HEK293 (cell line): Measurements from ENCODE around the gene CD207.

Experiments
- CTCF ChIA-PET: fragments of 350-600 bp; formaldehyde crosslinking; extraction: SDS; loops from one replicate; lab custom pipeline; 2021; ENCODE audit warnings: antibody characterized with exemption; lab: Yijun Ruan, JAX
- POLR2A ChIA-PET: fragments of 300-600 bp; formaldehyde crosslinking; extraction: SDS; loops from one replicate; lab custom pipeline; 2020; ENCODE audit warnings: antibody characterized with exemption, inconsistent platforms; lab: Yijun Ruan, JAX
- H3K27ac ChIP-seq: fragments of 200-500 bp; sonication (Bioruptor generic); 2 replicates; pipeline ENCODE4 v1.5.1; 2014; ENCODE audit warnings: low read depth, low read length, control low read depth, inconsistent platforms; ENCODE audit errors: extremely low read depth
- H3K36me3 ChIP-seq, 2 experiments: fragments of 200-500 bp in 1 of 2; sonication (Bioruptor generic) in 1 of 2; 1 replicate in 1 of 2; 2 replicates in 1 of 2; pipeline ENCODE4 v1.5.1; 2014 to 2017; ENCODE audit warnings: inconsistent platforms in 2 of 2, low read length in 2 of 2; ENCODE audit not compliant: control insufficient read depth in 2 of 2, insufficient read depth in 1 of 2
- H3K4me1 ChIP-seq: fragments of 200-500 bp; sonication (Bioruptor generic); 2 replicates; pipeline ENCODE4 v1.5.1; 2014; ENCODE audit warnings: mild to moderate bottlenecking, low read length, inconsistent platforms; ENCODE audit not compliant: control insufficient read depth, insufficient read depth
- H3K4me3 ChIP-seq: 2 replicates; pipeline ENCODE4 v1.5.1; 2011; ENCODE audit warnings: low read depth, mild to moderate bottlenecking, control low read depth, low read length, moderate library complexity
- H3K9me3 ChIP-seq: fragments of 200-500 bp; sonication (Bioruptor generic); 2 replicates; pipeline ENCODE4 v1.5.1; 2014; ENCODE audit warnings: low read depth, low read length, inconsistent platforms; ENCODE audit not compliant: control insufficient read depth, insufficient read depth
- TRIM28 ChIP-seq: IDR thresholded peaks from 2 replicates; pipeline ENCODE4 v1.6.1; 2011; ENCODE audit warnings: low read length, control low read depth, borderline replicate concordance
- ZBTB26 ChIP-seq: fragments of 450-650 bp; formaldehyde crosslinking; optimal IDR thresholded peaks from 2 replicates; pipeline ENCODE3; 2016; ENCODE audit warnings: missing biosample characterization, mild to moderate bottlenecking, missing genetic modification characterization
- ZBTB48 ChIP-seq: fragments of 450-650 bp; formaldehyde crosslinking; IDR thresholded peaks from 2 replicates; pipeline ENCODE4 v1.5.1; 2016; ENCODE audit warnings: missing biosample characterization, missing genetic modification characterization
- ZNF146 ChIP-seq: fragments of 450-650 bp; formaldehyde crosslinking; IDR thresholded peaks from 2 replicates; pipeline ENCODE4 v1.5.1; 2016; ENCODE audit warnings: missing biosample characterization, missing genetic modification characterization
- ZNF155 ChIP-seq: fragments of 450-650 bp; formaldehyde crosslinking; IDR thresholded peaks from 2 replicates; pipeline ENCODE4 v1.5.1; 2016; ENCODE audit warnings: missing biosample characterization, missing genetic modification characterization
- TF ChIP-seq, protein P1 (sequence below): fragments of 450-650 bp; formaldehyde crosslinking; IDR thresholded peaks from 2 replicates; pipeline ENCODE4 v1.5.1; 2017; ENCODE audit warnings: missing biosample characterization, missing genetic modification characterization

CD207 gene

DNA sequence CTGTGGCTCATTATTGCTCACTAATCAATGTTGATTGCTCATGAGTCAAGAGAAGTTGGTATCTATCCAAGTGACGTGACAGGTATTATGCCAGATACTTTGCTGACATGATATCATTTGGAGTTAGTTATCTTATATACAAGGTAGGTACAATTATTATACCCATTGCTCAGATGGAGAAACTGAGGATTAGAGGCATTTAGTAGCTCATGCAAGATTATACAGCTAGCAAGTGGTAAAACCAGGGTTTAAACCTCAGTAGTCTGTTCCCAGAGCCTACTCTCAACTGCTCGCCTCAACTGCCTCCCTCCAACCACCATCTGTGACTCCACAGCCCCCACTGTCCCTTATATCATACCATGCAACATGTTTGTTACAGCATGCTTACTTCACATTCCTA, 51.3 kb downstream of the CD207 start:
- no peak for TF ChIP-seq TRIM28
- TF ChIP-seq ZBTB48 = no peak
- TF ChIP-seq ZNF155 (tag by site-specific recombination) = no peak
- TF ChIP-seq, protein P1, sequence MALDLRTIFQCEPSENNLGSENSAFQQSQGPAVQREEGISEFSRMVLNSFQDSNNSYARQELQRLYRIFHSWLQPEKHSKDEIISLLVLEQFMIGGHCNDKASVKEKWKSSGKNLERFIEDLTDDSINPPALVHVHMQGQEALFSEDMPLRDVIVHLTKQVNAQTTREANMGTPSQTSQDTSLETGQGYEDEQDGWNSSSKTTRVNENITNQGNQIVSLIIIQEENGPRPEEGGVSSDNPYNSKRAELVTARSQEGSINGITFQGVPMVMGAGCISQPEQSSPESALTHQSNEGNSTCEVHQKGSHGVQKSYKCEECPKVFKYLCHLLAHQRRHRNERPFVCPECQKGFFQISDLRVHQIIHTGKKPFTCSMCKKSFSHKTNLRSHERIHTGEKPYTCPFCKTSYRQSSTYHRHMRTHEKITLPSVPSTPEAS = no peak
- no peak for TF ChIP-seq ZBTB26
- TF ChIP-seq ZNF146 (tag by site-specific recombination) = no peak
- CTCF ChIA-PET = interaction anchor here (0.6 to 3.0 kb wide), 13 partner anchors 16 to 467 kb away, joined by 3 to 20 read pairs (median 3); partner anchors contain the start of gene ADD2
- Histone ChIP-seq H3K4me1 (no peaks in the 10 kb centered on the region), H3K4me3 (no peak overlapping the region), H3K36me3 (no peaks in the 10 kb centered on the region), H3K9me3 (no peaks in the 10 kb centered on the region), H3K27ac (no peak overlapping the region)
- POLR2A ChIA-PET = no interaction called here
